Measurements from ENCODE around the gene TTC33.

GRCh38 chr5:40568548-40568947, 187.2 kb downstream of the TTC33 start:
- TF ChIP-seq CTCF (IDR thresholded peaks at IDR 0.05; ENCODE audit: low read depth, low read length) (no peak), EZH2phosphoT487 (IDR thresholded peaks at IDR 0.05; ENCODE audit: low read depth) (no peak)

All from OCI-LY3 (cell line).